Neutrophil (primary cell): Measurements from ENCODE around the gene GRIK3.

Experiments used
- H3K27ac ChIP-seq: fragments of 200-600 bp; sonication (generic); 2 replicates; pipeline ENCODE4 v1.5.1; 2016; ENCODE audit warnings: mild to moderate bottlenecking, moderate library complexity
- H3K27me3 ChIP-seq: fragments of 200-600 bp; sonication (generic); 2 replicates; pipeline ENCODE4 v1.6.0; 2016; ENCODE audit warnings: mild to moderate bottlenecking
- H3K36me3 ChIP-seq: fragments of 200-600 bp; sonication (generic); 2 replicates; pipeline ENCODE4 v1.5.1; 2017
- H3K4me1 ChIP-seq, 2 experiments: fragments of 200-600 bp in 1 of 2; sonication (generic) in 1 of 2; 1 replicate in 1 of 2; 2 replicates in 1 of 2; pipeline versions ENCODE4 v1.5.1 to v1.6.1; 2013 to 2016; ENCODE audit warnings: low read depth in 1 of 2, low read length in 1 of 2, mild to moderate bottlenecking in 1 of 2, moderate library complexity in 1 of 2; ENCODE audit not compliant: control insufficient read depth in 1 of 2, insufficient read depth in 1 of 2
- H3K4me3 ChIP-seq, 2 experiments: fragments of 200-600 bp in 1 of 2; sonication (generic) in 1 of 2; 1 replicate in 1 of 2; 2 replicates in 1 of 2; pipeline ENCODE4 v1.5.1; 2013 to 2016; ENCODE audit warnings: low read depth in 1 of 2, low read length in 1 of 2, mild to moderate bottlenecking in 1 of 2, moderate library complexity in 1 of 2
- H3K9me3 ChIP-seq: fragments of 200-600 bp; sonication (generic); 2 replicates; pipeline ENCODE4 v1.5.1; 2016
- CTCF ChIP-seq: fragments of 200-600 bp; sonication (generic); IDR thresholded peaks from 2 replicates; pipeline ENCODE4 v1.5.1; 2016; ENCODE audit warnings: antibody characterized with exemption

Gene GRIK3

GRCh38 chr1:36988321-36988720 lies 46.0 kb downstream of the GRIK3 start:
- no peak for TF ChIP-seq CTCF
- H3K36me3 ChIP-seq = no peaks in the 10 kb centered on the region
- H3K4me3 ChIP-seq = no peak overlapping the region
- H3K27ac ChIP-seq = no peak overlapping the region
- H3K9me3 ChIP-seq = no peaks in the 10 kb centered on the region
- H3K27me3 ChIP-seq = peaks cover 8% of the 10 kb centered on the region
- no peaks in the 10 kb centered on the region for H3K4me1 ChIP-seq

GRCh38 chr1:36987276-36987675 lies 47.0 kb downstream of the GRIK3 start:
- Histone ChIP-seq H3K4me3 (no peak overlapping the region), H3K36me3 (no peaks in the 10 kb centered on the region), H3K27me3 (peaks cover 16% of the 10 kb centered on the region), H3K9me3 (no peaks in the 10 kb centered on the region), H3K4me1 (no peaks in the 10 kb centered on the region), H3K27ac (no peak overlapping the region)
- no peak for TF ChIP-seq CTCF

- TF ChIP-seq CTCF = no peak
- Histone ChIP-seq H3K4me3 (no peak overlapping the region), H3K4me1 (no peaks in the 10 kb centered on the region), H3K9me3 (no peaks in the 10 kb centered on the region), H3K27me3 (peaks cover 21% of the 10 kb centered on the region), H3K27ac (no peak overlapping the region), H3K36me3 (no peaks in the 10 kb centered on the region)
Observed at GRCh38 chr1:36986241-36986985, 47.9 kb downstream of the GRIK3 start.

GRCh38 chr1:36984675-36985074 lies 49.6 kb downstream of the GRIK3 start:
- TF ChIP-seq CTCF = no peak
- Histone ChIP-seq H3K4me3 (no peak overlapping the region), H3K27ac (no peak overlapping the region), H3K36me3 (no peaks in the 10 kb centered on the region), H3K4me1 (no peaks in the 10 kb centered on the region), H3K27me3 (peaks cover 21% of the 10 kb centered on the region), H3K9me3 (no peaks in the 10 kb centered on the region)

GRCh38 chr1:36984026-36984425 lies 50.3 kb downstream of the GRIK3 start:
- TF ChIP-seq CTCF = no peak
- Histone ChIP-seq H3K36me3 (no peaks in the 10 kb centered on the region), H3K4me3 (no peak overlapping the region), H3K27ac (no peak overlapping the region), H3K27me3 (peaks cover 21% of the 10 kb centered on the region), H3K9me3 (no peaks in the 10 kb centered on the region), H3K4me1 (no peaks in the 10 kb centered on the region)
